Measurements from ENCODE around the gene F13A1. TPM values are rescaled to one million over a fixed set of nuclear protein-coding genes. Genes with fewer than 3 reads are reported as not detected.

The F13A1 gene
- total RNA-seq, 5 donors from 2014 or later (not counting 1 experiment from before 2014, with no cell fraction given) = 0.18 to 4.8 (median 0.37) TPM; not detected in 1

- no CpG with 5 or more reads among the region's 2 CpGs for WGBS (ENCODE audit: insufficient coverage)
- ChIA-PET CTCF (no interaction called here), POLR2A (no interaction called here)
- Mint-ChIP-seq H3K36me3 (no peaks in the 10 kb centered on the region), H3K9me3 (no peaks in the 10 kb centered on the region), H3K27ac (no peak overlapping the region), H3K27me3 (peaks cover 6 to 23% of the 10 kb centered on the region in 2 donors), H3K4me1 (no peaks in the 10 kb centered on the region), H3K4me3 (no peak overlapping the region)
- Histone ChIP-seq H3K27ac (ENCODE audit: low read length) (no peak overlapping the region), H3K27me3 (replicated peaks in 1 of 2; ENCODE audit: control insufficient read depth in 2 of 2, extremely low read depth in 1 of 2, insufficient read depth in 2 of 2, low read length in 1 of 2) (no peaks in the 10 kb centered on the region), H3K4me3 (ENCODE audit: control insufficient read depth in 1 of 2, extremely low read depth in 1 of 2, low read length in 1 of 2) (no peak overlapping the region), H3K9me3 (no peaks in the 10 kb centered on the region), H3K36me3 (ENCODE audit: control insufficient read depth in 2 of 2, extremely low read depth in 1 of 2, insufficient read depth in 1 of 2, low read length in 1 of 2) (no peaks in the 10 kb centered on the region), H3K4me1 (ENCODE audit: control insufficient read depth in 1 of 2, extremely low read depth in 1 of 2, insufficient read depth in 2 of 2, low read length in 2 of 2) (no peaks in the 10 kb centered on the region)
- DNase-seq = no peak
- ATAC-seq (replicated peaks in 1 of 4) = no peak
Measured at GRCh38 chr6:6256886-6257285, 63.6 kb downstream of the F13A1 start.

GRCh38 chr6:6256259-6256658 is 64.2 kb downstream of the F13A1 start:
- H3K9me3 ChIP-seq = no peaks in the 10 kb centered on the region
- no peaks in the 10 kb centered on the region for H3K9me3 Mint-ChIP-seq
- H3K27me3 Mint-ChIP-seq = peaks cover 11 to 29% of the 10 kb centered on the region in 2 donors
- H3K36me3 ChIP-seq (ENCODE audit: control insufficient read depth in 2 of 2, extremely low read depth in 1 of 2, insufficient read depth in 1 of 2, low read length in 1 of 2) = no peaks in the 10 kb centered on the region
- ChIA-PET CTCF (no interaction called here), POLR2A (no interaction called here)
- H3K27ac Mint-ChIP-seq = no peak overlapping the region
- no peaks in the 10 kb centered on the region for H3K4me1 Mint-ChIP-seq
- H3K27me3 ChIP-seq (replicated peaks in 1 of 2; ENCODE audit: control insufficient read depth in 2 of 2, extremely low read depth in 1 of 2, insufficient read depth in 2 of 2, low read length in 1 of 2) = no peaks in the 10 kb centered on the region
- ATAC-seq (replicated peaks in 1 of 4) (no peak), DNase-seq (no peak)
- H3K27ac ChIP-seq (ENCODE audit: low read length) = no peak overlapping the region
- H3K4me1 ChIP-seq (ENCODE audit: control insufficient read depth in 1 of 2, extremely low read depth in 1 of 2, insufficient read depth in 2 of 2, low read length in 2 of 2) = no peaks in the 10 kb centered on the region
- no peak overlapping the region for H3K4me3 Mint-ChIP-seq
- WGBS (ENCODE audit: insufficient coverage) = 71% methylated on average over 1 of the region's 4 CpGs
- H3K36me3 Mint-ChIP-seq = no peaks in the 10 kb centered on the region
- no peak overlapping the region for H3K4me3 ChIP-seq (ENCODE audit: control insufficient read depth in 1 of 2, extremely low read depth in 1 of 2, low read length in 1 of 2)

GRCh38 chr6:6251555-6252280 is 68.7 kb downstream of the F13A1 start:
- H3K4me1 ChIP-seq (ENCODE audit: control insufficient read depth in 1 of 2, extremely low read depth in 1 of 2, insufficient read depth in 2 of 2, low read length in 2 of 2) = no peaks in the 10 kb centered on the region
- no peak overlapping the region for H3K4me3 Mint-ChIP-seq
- peaks cover 36 to 50% of the 10 kb centered on the region in 2 donors for H3K27me3 Mint-ChIP-seq
- no peaks in the 10 kb centered on the region for H3K4me1 Mint-ChIP-seq
- no peak for DNase-seq
- H3K4me3 ChIP-seq (ENCODE audit: control insufficient read depth in 1 of 2, extremely low read depth in 1 of 2, low read length in 1 of 2) = no peak overlapping the region
- CTCF ChIA-PET = no interaction called here
- POLR2A ChIA-PET = no interaction called here
- H3K9me3 ChIP-seq = no peaks in the 10 kb centered on the region
- H3K27me3 ChIP-seq (replicated peaks in 1 of 2; ENCODE audit: control insufficient read depth in 2 of 2, extremely low read depth in 1 of 2, insufficient read depth in 2 of 2, low read length in 1 of 2) = peaks cover 0 to 7% of the 10 kb centered on the region in 2 experiments
- no peaks in the 10 kb centered on the region for H3K9me3 Mint-ChIP-seq
- H3K36me3 ChIP-seq (ENCODE audit: control insufficient read depth in 2 of 2, extremely low read depth in 1 of 2, insufficient read depth in 1 of 2, low read length in 1 of 2) = no peaks in the 10 kb centered on the region
- WGBS (ENCODE audit: insufficient coverage) = no CpG with 5 or more reads among the region's 13 CpGs
- no peak overlapping the region for H3K27ac ChIP-seq (ENCODE audit: low read length)
- H3K36me3 Mint-ChIP-seq = no peaks in the 10 kb centered on the region
- no peak for ATAC-seq (replicated peaks in 1 of 4)
- H3K27ac Mint-ChIP-seq = no peak overlapping the region

GRCh38 chr6:6248651-6249050 is 71.8 kb downstream of the F13A1 start:
- no peaks in the 10 kb centered on the region for H3K9me3 Mint-ChIP-seq
- no peak overlapping the region for H3K4me3 ChIP-seq (ENCODE audit: control insufficient read depth in 1 of 2, extremely low read depth in 1 of 2, low read length in 1 of 2)
- no peaks in the 10 kb centered on the region for H3K4me1 ChIP-seq (ENCODE audit: control insufficient read depth in 1 of 2, extremely low read depth in 1 of 2, insufficient read depth in 2 of 2, low read length in 2 of 2)
- ChIA-PET CTCF (no interaction called here), POLR2A (no interaction called here)
- H3K27ac ChIP-seq (ENCODE audit: low read length) = no peak overlapping the region
- ATAC-seq (replicated peaks in 1 of 4) (no peak), DNase-seq (no peak)
- no peaks in the 10 kb centered on the region for H3K9me3 ChIP-seq
- H3K36me3 ChIP-seq (ENCODE audit: control insufficient read depth in 2 of 2, extremely low read depth in 1 of 2, insufficient read depth in 1 of 2, low read length in 1 of 2) = no peaks in the 10 kb centered on the region
- H3K27ac Mint-ChIP-seq = no peak overlapping the region
- no peak overlapping the region for H3K4me3 Mint-ChIP-seq
- H3K36me3 Mint-ChIP-seq = no peaks in the 10 kb centered on the region
- H3K27me3 ChIP-seq (replicated peaks in 1 of 2; ENCODE audit: control insufficient read depth in 2 of 2, extremely low read depth in 1 of 2, insufficient read depth in 2 of 2, low read length in 1 of 2) = peaks cover 2 to 10% of the 10 kb centered on the region in 2 experiments
- no peaks in the 10 kb centered on the region for H3K4me1 Mint-ChIP-seq
- no CpG with 5 or more reads among the region's 2 CpGs for WGBS (ENCODE audit: insufficient coverage)
- H3K27me3 Mint-ChIP-seq = peaks cover 37 to 39% of the 10 kb centered on the region in 2 donors

- ATAC-seq (replicated peaks in 1 of 4) (no peak), DNase-seq (no peak)
- H3K4me1 Mint-ChIP-seq = no peaks in the 10 kb centered on the region
- no peaks in the 10 kb centered on the region for H3K9me3 ChIP-seq
- H3K27ac ChIP-seq (ENCODE audit: low read length) = no peak overlapping the region
- ChIA-PET POLR2A (no interaction called here), CTCF (interaction anchor here in 1 of 2 donors (0.6 kb wide), 1 partner anchor 1353 kb away, joined by 4 read pairs; no protein-coding TSS in a partner anchor)
- no peaks in the 10 kb centered on the region for H3K36me3 ChIP-seq (ENCODE audit: control insufficient read depth in 2 of 2, extremely low read depth in 1 of 2, insufficient read depth in 1 of 2, low read length in 1 of 2)
- H3K27me3 ChIP-seq (replicated peaks in 1 of 2; ENCODE audit: control insufficient read depth in 2 of 2, extremely low read depth in 1 of 2, insufficient read depth in 2 of 2, low read length in 1 of 2) = peaks cover 2 to 10% of the 10 kb centered on the region in 2 experiments
- no peak overlapping the region for H3K4me3 ChIP-seq (ENCODE audit: control insufficient read depth in 1 of 2, extremely low read depth in 1 of 2, low read length in 1 of 2)
- no peaks in the 10 kb centered on the region for H3K9me3 Mint-ChIP-seq
- H3K27me3 Mint-ChIP-seq = peaks cover 34 to 35% of the 10 kb centered on the region in 2 donors
- WGBS (ENCODE audit: insufficient coverage) = no CpG with 5 or more reads among the region's 2 CpGs
- no peak overlapping the region for H3K27ac Mint-ChIP-seq
- H3K36me3 Mint-ChIP-seq = no peaks in the 10 kb centered on the region
- H3K4me3 Mint-ChIP-seq = no peak overlapping the region
- H3K4me1 ChIP-seq (ENCODE audit: control insufficient read depth in 1 of 2, extremely low read depth in 1 of 2, insufficient read depth in 2 of 2, low read length in 2 of 2) = no peaks in the 10 kb centered on the region
Measured at GRCh38 chr6:6246544-6246943, 73.9 kb downstream of the F13A1 start.

- H3K27me3 Mint-ChIP-seq = peaks cover 19 to 27% of the 10 kb centered on the region in 2 donors
- Histone ChIP-seq H3K4me3 (ENCODE audit: control insufficient read depth in 1 of 2, extremely low read depth in 1 of 2, low read length in 1 of 2) (no peak overlapping the region), H3K27ac (ENCODE audit: low read length) (no peak overlapping the region), H3K36me3 (ENCODE audit: control insufficient read depth in 2 of 2, extremely low read depth in 1 of 2, insufficient read depth in 1 of 2, low read length in 1 of 2) (no peaks in the 10 kb centered on the region), H3K9me3 (no peaks in the 10 kb centered on the region), H3K27me3 (replicated peaks in 1 of 2; ENCODE audit: control insufficient read depth in 2 of 2, extremely low read depth in 1 of 2, insufficient read depth in 2 of 2, low read length in 1 of 2) (peaks cover 2 to 9% of the 10 kb centered on the region in 2 experiments), H3K4me1 (ENCODE audit: control insufficient read depth in 1 of 2, extremely low read depth in 1 of 2, insufficient read depth in 2 of 2, low read length in 2 of 2) (no peaks in the 10 kb centered on the region)
- no peak overlapping the region for H3K27ac Mint-ChIP-seq
- H3K9me3 Mint-ChIP-seq = no peaks in the 10 kb centered on the region
- H3K36me3 Mint-ChIP-seq = no peaks in the 10 kb centered on the region
- POLR2A ChIA-PET = no interaction called here
- H3K4me3 Mint-ChIP-seq = no peak overlapping the region
- DNase-seq (no peak), ATAC-seq (replicated peaks in 1 of 4) (no peak)
- CTCF ChIA-PET = no interaction called here
- no peaks in the 10 kb centered on the region for H3K4me1 Mint-ChIP-seq
- WGBS (ENCODE audit: insufficient coverage) = 100% methylated on average over 1 of the region's 5 CpGs
Measured at GRCh38 chr6:6244624-6245023, 75.8 kb downstream of the F13A1 start.

All from T-cell (primary cell).